Astrocyte (in vitro differentiated cells and primary cell): ENCODE data around the gene WDR7. TPM values are rescaled to one million over a fixed set of nuclear protein-coding genes. Genes with fewer than 3 reads are reported as not detected.

Experiments
- DNase-seq: peaks from one replicate; pipeline ENCODE4 v3.0.0-alpha.2; 2010; ENCODE audit warnings: low read depth
- FAIRE-seq: peaks from 2 replicates; lab custom pipeline; 2011; peaks lifted over from hg19 to GRCh38; lab: Jason Lieb, UNC
- H2AFZ ChIP-seq: 2 replicates; pipeline ENCODE4 v1.6.0; 2012; ENCODE audit warnings: low read depth, low read length, inconsistent platforms
- H3K27ac ChIP-seq: 2 replicates; pipeline ENCODE4 v1.5.1; 2011; ENCODE audit warnings: low read depth, low read length, inconsistent platforms
- H3K27me3 ChIP-seq: 2 replicates; pipeline ENCODE4 v1.6.0; 2011; ENCODE audit warnings: low read length, inconsistent platforms; ENCODE audit not compliant: insufficient read depth
- H3K36me3 ChIP-seq: 2 replicates; pipeline ENCODE4 v1.5.1; 2011; ENCODE audit warnings: low read length, inconsistent platforms; ENCODE audit not compliant: insufficient read depth
- H3K4me1 ChIP-seq: 2 replicates; pipeline ENCODE4 v1.5.1; 2011; ENCODE audit warnings: low read length, inconsistent platforms; ENCODE audit not compliant: insufficient read depth
- H3K4me2 ChIP-seq: 2 replicates; pipeline ENCODE4 v1.6.0; 2012; ENCODE audit warnings: low read length, inconsistent platforms
- H3K4me3 ChIP-seq: 2 replicates; pipeline ENCODE4 v1.5.1; 2011; ENCODE audit warnings: low read depth, mild to moderate bottlenecking, low read length, inconsistent platforms; ENCODE audit not compliant: insufficient read depth
- H3K79me2 ChIP-seq: 2 replicates; pipeline ENCODE4 v1.6.0; 2012; ENCODE audit warnings: mild to moderate bottlenecking, low read length, inconsistent platforms; ENCODE audit not compliant: insufficient read depth
- H3K9ac ChIP-seq: 2 replicates; pipeline ENCODE4 v1.6.0; 2012; ENCODE audit warnings: mild to moderate bottlenecking, low read length, inconsistent platforms
- H3K9me3 ChIP-seq: 2 replicates; pipeline ENCODE4 v1.5.1; 2012; ENCODE audit warnings: low read depth, mild to moderate bottlenecking, low read length, inconsistent platforms; ENCODE audit not compliant: insufficient read depth
- H4K20me1 ChIP-seq: 2 replicates; pipeline ENCODE4 v1.6.0; 2012; ENCODE audit warnings: low read length, inconsistent platforms; ENCODE audit not compliant: insufficient read depth
- H3K27ac Mint-ChIP-seq: one replicate; pipeline ENCODE4 v1.8.0; 2021; ENCODE audit warnings: mild to moderate bottlenecking, mixed read lengths; ENCODE audit not compliant: unreplicated experiment
- H3K27me3 Mint-ChIP-seq: one replicate; pipeline ENCODE4 v1.8.0; 2021; ENCODE audit warnings: low read depth, mixed read lengths; ENCODE audit not compliant: unreplicated experiment
- H3K36me3 Mint-ChIP-seq: one replicate; pipeline ENCODE4 v1.8.0; 2021; ENCODE audit warnings: low read depth, mixed read lengths; ENCODE audit not compliant: unreplicated experiment
- H3K4me1 Mint-ChIP-seq: one replicate; pipeline ENCODE4 v1.8.0; 2021; ENCODE audit warnings: low read depth, mixed read lengths; ENCODE audit not compliant: unreplicated experiment
- H3K4me3 Mint-ChIP-seq: one replicate; pipeline ENCODE4 v1.8.0; 2021; ENCODE audit warnings: mild to moderate bottlenecking, moderate library complexity, mixed read lengths; ENCODE audit not compliant: unreplicated experiment
- H3K9me3 Mint-ChIP-seq: one replicate; pipeline ENCODE4 v1.8.0; 2021; ENCODE audit warnings: mild to moderate bottlenecking, mixed read lengths; ENCODE audit not compliant: unreplicated experiment
- EZH2 ChIP-seq: IDR thresholded peaks from 2 replicates; pipeline ENCODE4 v1.6.1; 2012; ENCODE audit warnings: mild to moderate bottlenecking, low read length, inconsistent platforms; ENCODE audit not compliant: insufficient read depth
- total RNA-seq: library from RNA; stranded (reverse); gene quantifications from 2 replicates; pipeline ENCODE4 v1.2.1, GENCODE V29; 2021
- TF ChIP-seq, protein P1 (sequence below): IDR thresholded peaks from 2 replicates; pipeline ENCODE4 v1.5.1; 2011; ENCODE audit warnings: low read depth, mild to moderate bottlenecking, inconsistent platforms, low read length, moderate library complexity; ENCODE audit not compliant: insufficient read depth

WDR7 gene
- total RNA-seq, 1 donor from 2014 or later = 16.9 TPM

DNA sequence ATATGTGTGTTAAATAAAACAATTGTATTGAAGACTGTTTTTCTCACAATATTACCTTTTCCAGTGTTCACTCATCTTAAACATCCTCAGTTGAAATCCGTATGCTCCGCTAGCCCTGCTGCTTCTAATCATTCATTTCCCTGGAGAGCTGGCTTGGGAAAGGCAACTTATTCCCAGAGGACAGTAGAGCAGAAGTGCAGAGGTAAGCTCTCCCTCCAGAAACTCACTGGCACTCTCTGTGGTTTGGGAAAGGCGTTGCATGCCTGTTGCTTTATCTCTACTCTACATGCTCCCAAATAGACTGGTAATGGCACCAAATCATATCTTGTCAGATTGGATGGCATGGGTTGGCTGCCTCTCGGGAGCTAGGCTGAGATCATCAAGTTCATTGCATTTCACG, 378.6 kb downstream of the WDR7 start:
- no peaks in the 10 kb centered on the region for H3K36me3 ChIP-seq
- Mint-ChIP-seq H3K4me3 (no peak overlapping the region), H3K27ac (no peak overlapping the region), H3K27me3 (no peaks in the 10 kb centered on the region), H3K36me3 (peaks cover 4% of the 10 kb centered on the region), H3K4me1 (peaks cover 7% of the 10 kb centered on the region), H3K9me3 (no peaks in the 10 kb centered on the region)
- DNase-seq = no peak
- H3K79me2 ChIP-seq = no peaks in the 10 kb centered on the region
- FAIRE-seq = peak; percentile 29
- TF ChIP-seq, protein P1, sequence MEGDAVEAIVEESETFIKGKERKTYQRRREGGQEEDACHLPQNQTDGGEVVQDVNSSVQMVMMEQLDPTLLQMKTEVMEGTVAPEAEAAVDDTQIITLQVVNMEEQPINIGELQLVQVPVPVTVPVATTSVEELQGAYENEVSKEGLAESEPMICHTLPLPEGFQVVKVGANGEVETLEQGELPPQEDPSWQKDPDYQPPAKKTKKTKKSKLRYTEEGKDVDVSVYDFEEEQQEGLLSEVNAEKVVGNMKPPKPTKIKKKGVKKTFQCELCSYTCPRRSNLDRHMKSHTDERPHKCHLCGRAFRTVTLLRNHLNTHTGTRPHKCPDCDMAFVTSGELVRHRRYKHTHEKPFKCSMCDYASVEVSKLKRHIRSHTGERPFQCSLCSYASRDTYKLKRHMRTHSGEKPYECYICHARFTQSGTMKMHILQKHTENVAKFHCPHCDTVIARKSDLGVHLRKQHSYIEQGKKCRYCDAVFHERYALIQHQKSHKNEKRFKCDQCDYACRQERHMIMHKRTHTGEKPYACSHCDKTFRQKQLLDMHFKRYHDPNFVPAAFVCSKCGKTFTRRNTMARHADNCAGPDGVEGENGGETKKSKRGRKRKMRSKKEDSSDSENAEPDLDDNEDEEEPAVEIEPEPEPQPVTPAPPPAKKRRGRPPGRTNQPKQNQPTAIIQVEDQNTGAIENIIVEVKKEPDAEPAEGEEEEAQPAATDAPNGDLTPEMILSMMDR = no peak
- TF ChIP-seq EZH2 = no peak
- no peak overlapping the region for H3K27ac ChIP-seq
- no peaks in the 10 kb centered on the region for H3K27me3 ChIP-seq
- H3K9ac ChIP-seq = no peak overlapping the region
- no peaks in the 10 kb centered on the region for H3K9me3 ChIP-seq
- H2AFZ ChIP-seq = no peak overlapping the region
- no peaks in the 10 kb centered on the region for H4K20me1 ChIP-seq
- H3K4me3 ChIP-seq = no peak overlapping the region
- H3K4me2 ChIP-seq = no peak overlapping the region
- no peaks in the 10 kb centered on the region for H3K4me1 ChIP-seq

DNA sequence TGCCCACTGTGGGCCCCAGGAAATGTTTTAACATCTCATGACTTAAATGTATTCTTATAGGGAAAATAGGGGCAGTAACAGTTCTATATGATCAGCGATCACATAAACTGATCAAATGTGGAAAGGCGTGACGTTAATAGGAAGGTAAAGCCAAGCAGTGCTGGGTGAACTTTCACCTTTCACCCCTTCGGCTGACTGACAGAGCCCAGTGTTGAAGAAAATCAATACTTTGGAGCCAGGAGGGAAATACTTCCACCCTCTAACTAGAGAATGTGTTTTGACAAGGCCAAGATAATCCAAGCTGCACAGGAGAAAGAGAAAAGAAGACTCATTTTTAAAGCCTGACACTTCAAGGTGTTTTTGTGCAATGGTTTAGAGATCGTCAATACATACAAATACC, 379.3 kb downstream of the WDR7 start:
- Mint-ChIP-seq H3K9me3 (no peaks in the 10 kb centered on the region), H3K27me3 (no peaks in the 10 kb centered on the region), H3K4me1 (peaks cover 7% of the 10 kb centered on the region), H3K4me3 (no peak overlapping the region), H3K27ac (no peak overlapping the region), H3K36me3 (peaks cover 4% of the 10 kb centered on the region)
- H3K4me1 ChIP-seq = no peaks in the 10 kb centered on the region
- FAIRE-seq = no peak
- H3K27ac ChIP-seq = no peak overlapping the region
- no peak overlapping the region for H2AFZ ChIP-seq
- no peaks in the 10 kb centered on the region for H3K36me3 ChIP-seq
- no peak overlapping the region for H3K4me3 ChIP-seq
- no peak overlapping the region for H3K9ac ChIP-seq
- H4K20me1 ChIP-seq = no peaks in the 10 kb centered on the region
- no peaks in the 10 kb centered on the region for H3K9me3 ChIP-seq
- no peaks in the 10 kb centered on the region for H3K79me2 ChIP-seq
- DNase-seq = no peak
- H3K4me2 ChIP-seq = no peak overlapping the region
- TF ChIP-seq, protein P1 = no peak
- TF ChIP-seq EZH2 = no peak
- no peaks in the 10 kb centered on the region for H3K27me3 ChIP-seq

DNA sequence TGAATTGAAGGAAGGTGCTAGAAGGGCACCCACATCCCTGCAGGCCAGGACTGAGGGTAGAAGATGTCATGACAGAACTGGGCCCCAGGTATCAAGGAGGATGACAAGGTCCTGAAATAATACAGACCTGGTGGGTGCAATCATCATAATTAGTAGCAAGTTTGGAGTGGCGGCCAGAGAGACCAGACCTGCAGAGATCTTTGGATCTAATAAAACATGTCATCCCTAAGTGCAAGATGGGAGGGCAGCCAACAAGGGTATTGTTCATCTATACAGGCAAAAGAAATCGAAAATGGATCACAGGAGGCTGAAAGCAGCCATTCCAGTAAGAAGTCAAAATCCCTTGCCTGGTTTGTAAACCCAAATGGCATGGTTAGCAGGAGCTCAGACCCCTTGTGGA, 384.4 kb downstream of the WDR7 start:
- H3K9me3 ChIP-seq = no peaks in the 10 kb centered on the region
- Mint-ChIP-seq H3K9me3 (no peaks in the 10 kb centered on the region), H3K27ac (no peak overlapping the region), H3K4me1 (no peaks in the 10 kb centered on the region), H3K36me3 (peaks cover 1% of the 10 kb centered on the region), H3K4me3 (no peak overlapping the region), H3K27me3 (peaks cover 1% of the 10 kb centered on the region)
- H3K9ac ChIP-seq = no peak overlapping the region
- H3K36me3 ChIP-seq = no peaks in the 10 kb centered on the region
- H3K27me3 ChIP-seq = no peaks in the 10 kb centered on the region
- no peaks in the 10 kb centered on the region for H4K20me1 ChIP-seq
- no peak for FAIRE-seq
- TF ChIP-seq EZH2 = no peak
- TF ChIP-seq, protein P1 = no peak
- H3K27ac ChIP-seq = no peak overlapping the region
- no peak overlapping the region for H3K4me3 ChIP-seq
- H3K4me1 ChIP-seq = no peaks in the 10 kb centered on the region
- no peaks in the 10 kb centered on the region for H3K79me2 ChIP-seq
- DNase-seq = no peak
- H2AFZ ChIP-seq = no peak overlapping the region
- H3K4me2 ChIP-seq = no peak overlapping the region
